GM04503 (cell line): ENCODE measurements around the gene C4B.
"Not testable (repeated sequence)": the region's sequence is repeated elsewhere in the genome, so short reads cannot be mapped to it uniquely, and the experiment has no call there.

ENCODE experiments used
- DNase-seq: peaks from one replicate; pipeline ENCODE4 v3.0.0-alpha.2; 2012; ENCODE audit warnings: low read depth

Gene C4B

DNA sequence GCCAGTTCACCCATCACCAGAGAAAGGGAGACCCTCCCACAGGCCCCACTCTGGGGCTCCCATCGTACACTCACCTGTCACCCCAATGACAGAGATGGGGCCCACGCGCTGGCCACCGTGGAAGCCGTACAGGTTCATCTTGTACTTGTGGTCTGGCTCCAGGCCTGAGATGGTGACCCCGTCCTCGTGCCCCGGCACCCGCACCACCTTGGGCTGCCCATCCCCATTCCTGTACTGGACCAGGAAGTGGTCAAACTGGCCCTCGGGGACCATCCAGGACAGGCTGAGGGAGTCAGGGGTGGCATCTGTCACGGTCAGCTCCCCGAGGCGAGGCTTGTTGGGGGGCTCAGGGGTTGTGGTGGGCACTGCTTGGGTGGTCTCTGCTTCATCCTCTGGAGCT is 38.7 kb downstream of the C4B start:
- DNase-seq = not testable (repeated sequence)

DNA sequence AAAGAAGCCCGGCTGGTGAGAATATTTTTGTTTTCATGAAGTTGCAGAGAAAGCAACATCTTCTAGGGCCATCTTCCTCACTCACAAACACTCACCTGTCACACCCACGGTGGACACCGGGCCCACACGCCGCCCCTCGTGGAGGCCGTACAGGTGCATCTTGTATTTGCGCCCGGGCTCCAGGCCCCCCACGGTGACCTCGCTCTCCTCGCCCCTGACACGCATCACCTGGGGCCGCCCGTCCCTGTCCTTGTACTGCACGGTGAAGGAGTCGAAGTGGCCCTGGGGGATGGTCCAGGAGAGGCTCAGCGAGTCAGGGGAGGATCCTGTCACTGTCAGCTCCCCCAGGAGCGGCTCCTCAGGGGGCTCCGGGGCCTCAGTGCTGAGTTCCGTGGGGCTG is 41.2 kb downstream of the C4B start:
- not testable (repeated sequence) for DNase-seq

DNA sequence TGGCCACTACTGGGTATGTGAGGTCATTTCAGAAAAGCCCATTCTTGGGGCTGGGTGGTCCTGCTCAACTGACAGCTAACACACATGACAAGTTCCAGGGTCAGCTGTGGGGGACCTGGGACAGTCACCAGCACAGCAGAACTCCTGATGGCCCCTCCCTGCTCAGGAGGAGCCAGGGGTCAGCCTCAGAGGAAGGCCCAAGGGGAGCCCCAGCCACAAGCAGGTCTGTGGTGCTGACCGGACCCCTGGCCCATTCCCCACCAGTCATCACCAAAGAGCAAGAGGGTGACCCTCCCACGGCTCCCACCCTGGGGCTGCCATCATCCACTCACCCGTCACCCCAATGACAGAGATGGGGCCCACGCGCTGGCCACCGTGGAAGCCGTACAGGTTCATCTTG is 41.7 kb downstream of the C4B start:
- DNase-seq = no peak

DNA sequence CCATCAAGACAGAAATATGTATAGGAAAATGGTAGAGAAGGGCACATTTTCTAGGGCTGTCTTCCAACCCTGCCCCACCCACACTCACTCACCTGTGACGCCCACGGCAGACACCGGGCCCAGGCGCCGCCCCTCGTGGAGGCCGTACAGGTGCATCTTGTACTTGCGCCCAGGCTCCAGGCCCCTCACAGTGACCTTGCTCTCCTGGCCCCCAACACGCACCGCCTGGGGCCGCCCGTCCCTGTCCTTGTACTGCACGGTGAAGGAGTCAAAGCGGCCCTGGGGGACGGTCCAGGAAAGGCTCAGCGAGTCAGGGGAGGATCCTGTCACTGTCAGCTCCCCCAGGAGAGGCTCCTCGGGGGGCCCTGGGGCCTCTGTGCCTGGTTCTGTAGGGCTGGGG is 43.4 kb downstream of the C4B start:
- no peak for DNase-seq

DNA sequence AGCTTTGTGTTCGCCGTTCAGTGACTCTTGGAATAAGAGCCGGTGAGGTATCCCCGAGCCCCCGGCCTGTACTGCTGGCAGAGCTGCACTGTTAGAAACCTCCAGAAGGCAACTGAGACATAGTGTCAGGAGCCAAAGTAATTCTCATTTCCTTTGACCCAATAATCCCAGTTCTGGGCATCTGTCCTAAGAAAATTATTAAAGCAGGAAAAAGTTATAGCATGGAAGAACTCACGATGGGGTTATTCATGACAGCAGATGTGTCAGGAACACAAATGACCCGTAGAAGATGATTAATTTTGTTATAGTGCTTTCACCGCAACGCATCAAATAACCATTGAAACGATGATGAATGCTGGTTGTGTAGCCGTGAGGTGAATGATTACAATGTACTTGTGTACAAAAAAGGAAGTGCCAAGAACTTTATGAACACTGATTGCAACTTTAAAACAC is 43.9 kb downstream of the C4B start:
- DNase-seq = no peak

DNA sequence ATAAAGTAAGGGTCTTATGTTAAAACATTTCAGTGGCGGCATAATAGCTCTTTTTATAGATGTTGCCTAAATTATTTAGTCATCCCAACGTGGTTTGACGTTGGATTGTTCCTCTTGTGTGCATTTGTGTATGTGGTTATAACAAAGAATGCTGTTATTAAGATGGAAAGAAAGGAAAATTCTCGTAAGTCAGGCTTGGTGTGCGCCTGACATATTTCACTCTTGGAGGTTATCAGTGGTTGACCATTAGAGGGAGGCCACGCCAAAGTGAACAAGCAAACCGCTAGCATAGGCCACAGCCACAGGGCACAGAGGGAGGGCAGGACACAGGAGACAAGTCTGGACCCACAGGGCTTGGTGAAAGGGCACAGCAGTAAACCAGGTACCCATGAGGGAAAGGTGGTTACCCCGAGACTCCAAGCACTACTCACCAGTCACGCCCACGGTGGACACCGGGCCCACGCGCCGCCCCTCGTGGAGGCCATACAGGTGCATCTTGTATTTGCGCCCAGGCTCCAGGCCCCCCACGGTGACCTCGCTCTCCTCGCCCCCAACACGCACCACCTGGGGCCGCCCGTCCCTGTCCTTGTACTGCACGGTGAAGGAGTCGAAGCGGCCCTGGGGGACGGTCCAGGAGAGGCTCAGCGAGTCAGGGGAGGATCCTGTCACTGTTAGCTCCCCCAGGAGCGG is 46.5 kb downstream of the C4B start:
- no peak for DNase-seq

DNA sequence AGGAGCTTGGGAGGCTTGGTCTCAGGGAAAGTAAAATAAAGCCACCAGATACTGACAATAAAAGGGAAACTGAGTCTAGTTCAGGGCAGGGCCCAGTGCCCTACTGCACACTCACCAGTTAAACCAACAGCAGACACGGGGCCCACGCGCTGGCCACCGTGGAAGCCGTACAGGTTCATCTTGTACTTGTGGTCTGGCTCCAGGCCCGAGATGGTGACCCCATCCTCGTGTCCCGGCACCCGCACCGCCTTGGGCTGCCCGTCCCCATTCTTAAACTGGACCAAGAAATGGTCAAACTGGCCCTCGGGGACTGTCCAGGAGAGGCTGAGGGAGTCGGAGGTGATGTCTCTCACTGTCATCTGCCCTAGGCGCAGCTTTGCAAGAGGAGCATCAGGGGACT is 50.1 kb downstream of the C4B start:
- DNase-seq = no peak

DNA sequence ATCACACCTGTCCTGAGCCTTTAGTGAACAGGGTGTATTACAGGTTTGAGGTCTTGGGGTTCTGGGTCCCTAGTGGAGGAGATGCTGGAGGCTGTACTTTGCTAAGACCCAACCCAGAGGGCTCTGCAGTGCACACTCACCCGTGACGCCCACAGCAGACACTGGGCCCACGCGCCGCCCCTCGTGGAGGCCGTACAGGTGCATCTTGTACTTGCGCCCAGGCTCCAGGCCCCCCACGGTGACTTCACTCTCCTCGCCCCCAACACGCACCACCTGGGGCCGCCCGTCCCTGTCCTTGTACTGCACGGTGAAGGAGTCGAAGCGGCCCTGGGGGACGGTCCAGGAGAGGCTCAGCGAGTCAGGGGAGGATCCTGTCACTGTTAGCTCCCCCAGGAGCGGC is 52.9 kb downstream of the C4B start:
- DNase-seq = not testable (repeated sequence)

DNA sequence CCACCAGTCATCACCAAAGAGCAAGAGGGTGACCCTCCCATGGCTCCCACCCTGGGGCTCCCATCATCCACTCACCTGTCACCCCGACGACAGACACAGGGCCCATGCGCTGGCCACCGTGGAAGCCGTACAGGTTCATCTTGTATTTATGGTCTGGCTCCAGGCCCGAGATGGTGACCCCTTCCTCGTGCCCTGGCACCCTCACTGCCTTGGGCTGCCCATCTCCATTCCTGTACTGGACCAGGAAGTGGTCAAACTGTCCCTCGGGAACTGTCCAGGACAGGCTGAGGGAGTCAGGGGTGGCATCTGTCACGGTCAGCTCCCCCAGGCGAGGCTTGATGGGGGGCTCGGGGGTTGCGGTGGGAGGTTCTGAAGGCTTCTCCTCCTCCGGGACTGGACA is 53.7 kb downstream of the C4B start:
- not testable (repeated sequence) for DNase-seq

DNA sequence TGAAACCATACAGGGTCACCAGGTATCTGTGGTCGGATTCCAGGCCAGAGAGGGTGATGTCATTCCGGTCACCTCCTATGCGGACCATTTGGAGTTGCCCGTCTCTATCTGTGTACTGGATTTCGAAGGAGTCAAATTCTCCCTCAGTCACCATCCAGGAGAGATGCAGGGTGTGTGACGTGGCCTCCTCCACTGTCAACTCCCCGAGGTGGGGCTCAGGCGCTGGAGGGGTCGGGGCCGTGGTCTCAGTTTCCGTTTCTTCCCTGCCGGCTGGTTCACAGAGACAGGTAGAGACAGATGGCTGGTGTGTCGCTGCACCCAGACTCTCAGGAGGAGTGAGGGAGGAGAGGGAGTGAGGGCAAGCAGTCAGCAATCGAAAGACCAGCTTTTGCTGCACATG is 54.3 kb downstream of the C4B start:
- DNase-seq = no peak

DNA sequence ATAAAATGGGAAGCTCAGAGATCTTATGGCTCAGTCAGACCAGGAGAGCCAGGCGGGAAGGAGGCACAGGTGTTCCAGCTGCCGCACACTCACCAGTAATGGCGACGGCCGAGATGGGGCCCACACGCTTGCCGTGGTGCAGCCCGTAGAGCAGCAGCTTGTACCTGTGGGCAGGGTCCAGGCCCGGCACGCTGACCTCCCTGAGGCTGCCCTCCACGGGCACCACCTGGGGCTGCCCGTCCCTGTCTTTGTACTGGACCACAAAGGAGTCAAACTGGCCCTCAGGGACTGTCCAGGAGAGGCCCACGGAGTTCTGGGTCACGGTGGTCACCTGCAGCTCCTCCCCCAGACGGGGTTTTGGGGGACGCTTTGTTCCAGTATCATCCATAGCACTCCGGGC is 54.9 kb downstream of the C4B start:
- no peak for DNase-seq

DNA sequence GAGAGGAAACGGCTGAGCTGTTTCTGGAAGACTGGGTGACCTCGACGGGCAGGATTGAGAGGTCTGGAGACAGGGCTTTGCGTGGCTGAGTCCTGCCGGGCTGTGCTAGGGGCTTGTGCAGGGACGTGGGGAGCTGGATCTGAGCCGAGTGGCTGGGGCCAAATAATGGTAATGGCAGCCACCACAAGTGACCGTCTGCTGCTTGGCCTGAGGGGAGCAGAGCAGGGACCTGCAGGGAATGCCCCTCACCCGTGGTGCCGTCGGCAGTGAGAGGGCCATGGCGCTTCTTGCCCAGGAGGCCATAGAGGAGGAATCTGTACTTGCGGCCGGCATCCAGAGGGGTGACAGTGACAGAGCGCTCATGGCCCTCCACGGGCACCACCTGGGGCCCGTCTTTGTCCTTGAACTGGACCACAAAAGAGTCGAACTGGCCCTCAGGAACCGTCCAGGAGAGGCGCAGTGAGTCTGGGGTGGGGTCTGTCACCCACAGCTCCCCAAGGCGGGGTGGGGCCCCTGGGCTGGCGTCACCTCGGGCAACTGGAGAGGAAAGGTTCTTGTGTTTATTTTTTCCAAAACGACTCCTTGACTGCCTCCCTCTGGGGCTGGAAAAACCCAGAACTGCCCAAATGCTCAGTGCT is 55.4 kb downstream of the C4B start:
- no peak for DNase-seq

DNA sequence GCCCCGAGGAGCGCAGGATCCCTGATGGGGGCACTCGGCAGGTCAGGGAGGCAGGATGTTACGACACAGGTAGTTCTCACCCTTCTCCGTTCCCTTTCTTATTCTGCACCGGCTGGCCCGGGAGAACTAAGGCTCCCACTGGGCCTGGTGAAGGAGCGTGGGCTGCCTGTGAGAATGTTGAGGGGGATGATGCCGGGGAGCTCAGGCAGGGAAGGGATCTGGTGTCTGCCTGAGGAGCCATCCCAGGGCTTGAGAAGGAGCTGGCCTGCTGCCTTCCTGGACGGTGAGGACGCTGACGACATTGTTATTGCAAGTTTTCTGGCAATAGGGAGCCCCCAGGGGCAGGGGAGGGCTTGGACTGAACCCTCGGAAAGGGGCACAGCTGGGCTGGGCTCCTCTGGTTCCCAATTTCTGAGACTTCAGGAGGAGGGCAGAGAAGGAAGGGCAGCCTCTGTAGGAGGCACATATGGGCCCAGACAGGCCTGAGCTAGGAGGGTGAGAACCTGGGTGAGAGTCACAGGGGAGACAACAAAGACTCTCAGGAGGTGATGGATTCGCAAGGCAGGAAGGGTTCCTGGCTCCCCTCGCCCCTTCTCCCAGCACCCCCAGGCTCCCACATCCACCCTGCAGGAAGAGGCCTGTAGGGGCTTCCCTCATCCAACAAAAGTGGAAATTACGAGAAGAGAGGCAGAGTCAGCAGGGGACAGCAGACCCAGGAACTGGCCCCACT is 56.4 kb downstream of the C4B start:
- no peak for DNase-seq

DNA sequence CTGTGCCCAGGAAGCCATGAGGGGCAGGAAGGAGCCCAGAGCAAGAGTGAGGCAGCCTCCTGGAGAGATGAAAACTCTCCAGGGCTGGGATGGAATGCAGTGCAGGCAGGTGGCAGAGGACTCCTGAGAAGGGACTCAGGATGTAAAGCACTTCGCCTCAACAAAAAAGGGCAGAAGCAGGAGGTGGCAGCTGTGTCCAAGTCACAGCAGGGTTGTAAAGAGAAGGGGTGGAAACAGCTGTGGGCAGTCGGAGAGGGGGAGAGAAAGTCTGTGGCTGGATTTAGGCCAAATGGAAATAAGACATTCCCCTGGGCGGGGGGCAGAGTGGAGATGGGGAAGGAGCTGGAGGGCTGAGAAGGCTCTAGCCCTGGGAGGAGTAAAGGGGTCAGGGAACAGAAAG is 58.5 kb downstream of the C4B start:
- DNase-seq = no peak

DNA sequence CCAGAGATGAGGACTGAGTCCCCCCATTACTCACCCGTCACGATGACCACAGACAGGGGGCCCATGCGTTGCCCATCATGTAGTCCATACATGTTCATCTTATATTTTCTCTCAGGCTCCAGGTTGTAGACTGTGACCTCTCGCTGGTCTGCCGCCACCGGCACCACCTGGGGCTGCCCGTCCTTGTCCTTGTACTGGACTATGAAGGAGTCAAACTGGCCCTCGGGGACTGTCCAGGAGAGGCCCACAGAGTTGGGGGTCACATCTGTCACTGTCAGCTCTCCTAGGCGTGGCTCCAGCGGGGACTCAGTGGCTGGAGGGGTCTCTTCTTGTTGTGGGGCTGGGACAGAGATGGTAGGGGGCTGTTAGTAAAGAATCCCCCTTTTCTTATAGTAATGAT is 59.0 kb downstream of the C4B start:
- DNase-seq = no peak

DNA sequence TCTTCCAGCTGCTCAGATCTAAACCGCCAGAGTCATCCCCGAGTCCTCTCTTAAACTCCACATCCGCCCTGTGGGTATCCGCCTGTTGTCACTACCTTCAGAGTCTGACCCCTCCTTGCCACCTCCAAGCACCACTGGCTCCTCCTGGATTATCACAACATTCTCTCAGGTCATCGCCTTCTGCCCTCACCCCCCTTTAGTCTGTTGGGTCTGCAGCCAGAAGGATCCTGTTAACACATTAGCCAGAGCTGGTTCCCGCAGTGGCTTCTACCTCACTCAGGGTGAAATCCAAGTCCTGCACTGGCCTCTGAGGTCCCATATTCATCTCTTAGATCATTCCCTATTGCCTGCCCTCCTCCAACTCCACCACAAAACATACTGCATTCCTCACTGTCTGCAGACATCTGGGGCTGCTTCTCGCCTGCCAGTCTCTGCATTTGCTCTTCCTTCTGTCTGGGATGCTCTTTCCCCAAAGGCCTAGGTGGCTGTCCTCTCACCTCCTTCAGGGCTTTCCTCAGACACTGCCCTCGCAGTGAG is 60.5 kb downstream of the C4B start:
- peak; percentile 48 for DNase-seq

DNA sequence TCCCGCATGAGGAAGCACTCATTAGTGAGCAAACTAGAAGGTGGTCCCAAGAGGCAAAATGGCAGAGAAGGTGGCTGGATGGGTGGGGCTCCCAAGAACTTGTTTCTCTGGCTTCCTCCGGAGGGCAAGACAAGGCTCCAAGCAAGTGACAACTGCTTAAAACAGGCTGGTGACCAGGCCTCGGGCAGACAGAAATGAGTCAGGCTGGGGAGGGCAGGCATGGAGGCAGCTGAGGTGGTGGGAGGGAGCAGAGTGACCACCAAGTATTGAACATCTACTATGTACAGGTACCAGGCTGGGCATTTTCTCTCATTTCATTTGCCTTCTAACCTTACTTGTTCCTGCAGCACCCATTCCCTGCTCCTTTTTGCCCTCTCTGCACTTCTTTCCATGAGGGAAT is 61.2 kb downstream of the C4B start:
- no peak for DNase-seq

DNA sequence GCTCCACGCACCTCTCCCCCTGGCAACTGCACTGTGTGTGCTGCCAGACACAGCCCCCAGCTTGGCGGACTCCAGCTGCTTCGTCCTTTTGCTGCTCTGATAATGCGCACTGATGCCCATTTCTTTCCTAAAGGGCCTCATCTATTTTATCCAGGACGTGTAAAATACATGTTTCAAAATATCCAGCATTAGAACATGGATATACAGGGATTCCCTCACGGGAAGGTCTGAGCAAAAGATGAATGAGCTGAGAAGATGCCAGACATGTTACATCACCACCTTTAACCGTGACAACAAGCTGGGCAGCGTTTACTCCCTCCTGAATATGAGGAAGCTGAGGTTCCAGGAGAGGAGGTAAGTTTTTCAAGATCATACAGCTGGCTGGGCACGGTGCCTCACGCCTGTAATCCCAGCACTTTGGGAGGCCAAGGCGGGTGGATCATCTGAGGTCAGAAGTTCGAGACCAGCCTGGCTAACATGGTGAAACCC is 61.8 kb downstream of the C4B start:
- DNase-seq = peak; percentile 70

DNA sequence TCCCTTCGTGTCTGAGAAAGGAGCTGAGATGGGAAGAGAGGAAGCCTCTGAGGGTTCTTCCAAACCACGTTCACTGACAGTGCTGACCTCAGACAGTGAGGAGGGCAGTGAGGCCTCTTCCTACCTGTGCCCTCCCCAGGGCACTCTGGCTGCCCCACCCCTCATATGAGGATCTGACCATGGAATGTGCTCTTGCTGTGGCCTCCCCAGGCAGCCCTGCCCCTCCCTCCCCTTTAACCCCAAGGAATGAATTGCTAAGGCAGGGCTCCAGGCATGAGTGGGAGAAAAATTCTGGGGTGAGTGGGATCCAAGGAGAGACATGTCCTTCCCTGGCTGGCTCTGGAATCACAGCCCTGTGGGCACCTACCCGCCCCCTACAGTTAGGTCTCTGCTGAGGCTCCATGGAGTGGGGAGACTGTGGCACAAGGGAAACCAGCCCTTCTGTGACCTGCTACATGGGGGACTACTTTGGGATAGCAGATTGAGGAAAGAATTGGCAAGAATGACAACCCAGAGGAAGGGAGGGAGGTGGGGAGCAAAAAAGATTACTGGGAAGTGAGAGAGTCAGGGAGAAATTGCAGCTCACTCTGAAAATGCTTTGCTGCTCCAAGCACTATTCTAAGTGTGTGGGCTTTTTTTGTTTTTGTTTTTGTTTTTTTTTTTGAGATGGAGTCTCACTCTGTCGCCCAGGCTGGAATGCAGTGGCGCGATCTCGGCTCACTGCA is 65.1 kb downstream of the C4B start:
- no peak for DNase-seq

DNA sequence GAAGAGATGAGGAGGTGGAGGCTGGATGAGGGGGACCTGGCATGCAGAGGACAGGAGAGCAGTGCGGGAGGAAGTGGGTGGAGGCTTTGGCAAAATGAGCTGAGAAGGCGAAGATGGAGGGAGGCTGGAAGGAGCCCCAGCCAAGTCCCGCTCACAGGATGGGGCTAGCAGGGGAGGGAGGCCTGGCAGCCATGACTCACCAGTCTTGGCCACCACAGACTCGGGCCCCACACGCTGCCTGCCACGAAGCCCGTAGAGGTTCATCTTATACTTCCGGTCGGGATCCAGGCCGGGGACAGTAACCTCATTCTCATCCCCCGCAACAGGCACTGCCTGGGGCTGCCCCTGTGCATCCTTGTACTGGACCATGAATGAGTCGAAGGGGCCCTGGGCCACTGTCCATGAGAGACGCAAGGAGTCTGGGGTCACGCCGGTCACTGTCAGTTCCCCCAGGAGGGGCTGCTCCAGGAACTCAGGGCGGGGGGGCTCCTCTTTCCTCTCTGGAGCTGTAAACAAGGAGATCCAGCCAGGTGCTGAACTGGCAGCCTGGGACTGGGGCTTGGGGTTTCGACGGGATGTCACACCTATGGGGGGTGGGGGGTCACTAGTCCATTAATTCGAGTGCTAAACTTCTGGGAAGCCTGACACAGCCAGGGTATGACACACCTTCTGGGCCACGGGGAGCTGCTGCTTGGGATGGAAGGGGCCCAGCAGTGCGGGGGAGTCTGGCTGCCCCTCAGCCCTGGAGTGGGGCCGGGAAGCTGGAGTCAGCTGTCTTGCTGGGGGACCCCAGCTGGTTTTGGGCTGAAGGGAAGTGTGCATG is 66.8 kb downstream of the C4B start:
- DNase-seq = peak; percentile 59

DNA sequence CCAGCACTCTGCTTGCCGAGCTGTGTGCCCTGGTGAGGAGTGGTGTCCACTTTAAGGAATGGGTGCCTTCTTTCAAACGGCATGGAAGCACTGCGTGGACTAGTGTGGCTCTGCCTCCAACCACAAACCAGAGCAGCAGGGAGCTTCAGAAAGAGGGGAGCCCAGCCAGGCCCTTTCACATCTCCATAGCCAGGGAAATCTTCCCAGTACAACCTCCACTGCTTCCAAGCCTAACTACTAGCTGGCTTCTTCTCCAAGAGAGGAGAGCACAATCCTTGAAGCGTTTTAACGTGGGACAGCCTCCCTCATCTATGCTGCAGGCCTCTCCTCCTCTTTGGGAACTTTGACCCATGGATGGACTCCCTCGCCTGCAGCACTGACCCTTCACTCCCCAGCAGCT is 67.9 kb downstream of the C4B start:
- no peak for DNase-seq
